ENCODE data around the gene CFAP58.

The CFAP58 gene

GRCh38 chr10:104487794-104488438 lies 134.3 kb downstream of the CFAP58 start:
- DNase-seq, result peak in 1 of 14 donors; percentile 42

GRCh38 chr10:104488439-104488832 lies 134.8 kb downstream of the CFAP58 start:
- DNase-seq, result no peak

GRCh38 chr10:104492329-104492940 lies 138.8 kb downstream of the CFAP58 start:
- peak in 7 of 14 donors; percentile 3 to 33 (median 17) for DNase-seq

GRCh38 chr10:104498347-104499081 lies 144.9 kb downstream of the CFAP58 start:
- DNase-seq, result no peak

GRCh38 chr10:104501449-104501848 lies 147.8 kb downstream of the CFAP58 start:
- no peak for DNase-seq

GRCh38 chr10:104501864-104502579 lies 148.4 kb downstream of the CFAP58 start:
- DNase-seq, result no peak

GRCh38 chr10:104502907-104503306 lies 149.3 kb downstream of the CFAP58 start:
- no peak for DNase-seq
